ENCODE data around the gene FAM217B. TPM values are rescaled to one million over a fixed set of nuclear protein-coding genes. Genes with fewer than 3 reads are reported as not detected.

Gene FAM217B
- total RNA-seq, 1 donor: 5.8 TPM

DNA sequence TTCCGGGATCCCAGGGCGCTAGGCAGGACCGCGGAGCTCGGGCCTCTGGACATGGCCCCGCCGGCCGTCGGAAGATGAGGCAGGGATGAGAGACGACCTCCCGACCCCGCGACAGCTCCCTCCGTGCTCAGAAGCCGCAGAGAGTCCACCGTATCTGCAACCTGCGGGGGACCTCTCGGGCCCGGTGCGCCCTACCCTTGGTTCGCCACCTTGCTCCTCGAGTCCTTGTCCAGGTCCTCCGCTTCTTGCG is 385 bp upstream of the FAM217B start:
- TF ChIP-seq, protein P1, sequence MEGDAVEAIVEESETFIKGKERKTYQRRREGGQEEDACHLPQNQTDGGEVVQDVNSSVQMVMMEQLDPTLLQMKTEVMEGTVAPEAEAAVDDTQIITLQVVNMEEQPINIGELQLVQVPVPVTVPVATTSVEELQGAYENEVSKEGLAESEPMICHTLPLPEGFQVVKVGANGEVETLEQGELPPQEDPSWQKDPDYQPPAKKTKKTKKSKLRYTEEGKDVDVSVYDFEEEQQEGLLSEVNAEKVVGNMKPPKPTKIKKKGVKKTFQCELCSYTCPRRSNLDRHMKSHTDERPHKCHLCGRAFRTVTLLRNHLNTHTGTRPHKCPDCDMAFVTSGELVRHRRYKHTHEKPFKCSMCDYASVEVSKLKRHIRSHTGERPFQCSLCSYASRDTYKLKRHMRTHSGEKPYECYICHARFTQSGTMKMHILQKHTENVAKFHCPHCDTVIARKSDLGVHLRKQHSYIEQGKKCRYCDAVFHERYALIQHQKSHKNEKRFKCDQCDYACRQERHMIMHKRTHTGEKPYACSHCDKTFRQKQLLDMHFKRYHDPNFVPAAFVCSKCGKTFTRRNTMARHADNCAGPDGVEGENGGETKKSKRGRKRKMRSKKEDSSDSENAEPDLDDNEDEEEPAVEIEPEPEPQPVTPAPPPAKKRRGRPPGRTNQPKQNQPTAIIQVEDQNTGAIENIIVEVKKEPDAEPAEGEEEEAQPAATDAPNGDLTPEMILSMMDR (IDR thresholded peaks at IDR 0.05; ENCODE audit: extremely low read depth, low read depth, low read length): no peak
- no peaks in the 10 kb centered on the region for H4K20me1 ChIP-seq (ENCODE audit: insufficient read depth, low read length)
- no peak for DNase-seq (ENCODE audit: insufficient read length, low spot score, missing footprints)
- peak overlapping the region; percentile 78 for H3K4me3 ChIP-seq (ENCODE audit: insufficient read depth, low read length)
- H3K4me2 ChIP-seq (ENCODE audit: insufficient read depth, low read length): peak overlapping the region; percentile 83
- H2AFZ ChIP-seq (ENCODE audit: low read length): peak overlapping the region; percentile 94
- H3K9me3 ChIP-seq (ENCODE audit: low read depth, low read length): no peaks in the 10 kb centered on the region
- peaks cover 20% of the 10 kb centered on the region for H3K36me3 ChIP-seq (ENCODE audit: insufficient read depth, low read length)
- H3K27ac ChIP-seq (ENCODE audit: low read depth, low read length): peak overlapping the region; percentile 63
- no peaks in the 10 kb centered on the region for H3K27me3 ChIP-seq (ENCODE audit: insufficient read depth, low read length)
- no peaks in the 10 kb centered on the region for H3K4me1 ChIP-seq (ENCODE audit: insufficient read depth, low read length)
- peaks cover 18% of the 10 kb centered on the region for H3K79me2 ChIP-seq (ENCODE audit: insufficient read depth, low read length)

DNA sequence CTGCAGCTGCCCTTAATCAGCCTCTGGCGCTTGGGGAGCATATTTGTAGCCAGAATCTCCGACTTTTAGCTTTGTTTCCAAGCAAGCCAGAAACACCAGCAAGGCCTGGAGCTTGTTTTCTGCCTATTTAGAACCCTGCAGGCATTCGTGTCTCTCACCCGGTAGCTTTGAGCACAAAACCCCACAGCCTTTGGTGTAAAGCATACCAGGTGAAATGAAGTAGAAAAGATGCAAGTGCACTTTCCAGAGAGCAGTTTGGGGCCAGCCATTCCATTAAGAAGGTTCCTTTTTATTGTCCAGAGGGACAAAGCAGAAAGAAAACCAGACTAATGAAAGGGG is 736 bp downstream of the FAM217B start:
- Histone ChIP-seq H3K4me1 (ENCODE audit: insufficient read depth, low read length) (peaks cover 3% of the 10 kb centered on the region), H3K27ac (ENCODE audit: low read depth, low read length) (peak overlapping the region; percentile 93), H2AFZ (ENCODE audit: low read length) (peak overlapping the region; percentile 98), H3K4me2 (ENCODE audit: insufficient read depth, low read length) (peak overlapping the region; percentile 83), H4K20me1 (ENCODE audit: insufficient read depth, low read length) (no peaks in the 10 kb centered on the region), H3K27me3 (ENCODE audit: insufficient read depth, low read length) (no peaks in the 10 kb centered on the region), H3K36me3 (ENCODE audit: insufficient read depth, low read length) (peaks cover 22% of the 10 kb centered on the region), H3K4me3 (ENCODE audit: insufficient read depth, low read length) (peak overlapping the region; percentile 78), H3K9me3 (ENCODE audit: low read depth, low read length) (no peaks in the 10 kb centered on the region), H3K79me2 (ENCODE audit: insufficient read depth, low read length) (peaks cover 18% of the 10 kb centered on the region)
- no peak for DNase-seq (ENCODE audit: insufficient read length, low spot score, missing footprints)
- TF ChIP-seq, protein P1 (IDR thresholded peaks at IDR 0.05; ENCODE audit: extremely low read depth, low read depth, low read length): no peak

DNA sequence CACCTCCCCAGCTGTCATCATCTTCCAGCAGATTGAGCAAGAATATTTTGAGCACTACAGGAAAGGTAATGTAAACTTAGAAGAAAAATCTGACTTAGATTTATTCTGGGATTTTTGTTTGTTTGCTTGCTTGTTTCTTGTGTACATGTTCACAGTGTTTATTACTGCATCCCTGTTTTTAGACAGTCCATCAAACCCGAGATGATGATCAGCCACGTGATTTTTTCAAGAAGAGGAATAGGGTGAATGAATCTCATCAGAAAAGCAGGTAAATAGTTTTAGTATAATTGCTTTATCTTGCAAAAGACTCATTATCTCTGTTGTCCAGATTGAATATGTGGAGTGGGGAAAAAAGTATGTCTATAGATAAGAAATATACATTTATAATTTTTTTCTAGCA is 2.1 kb downstream of the FAM217B start:
- Histone ChIP-seq H2AFZ (ENCODE audit: low read length) (no peak overlapping the region), H3K4me2 (ENCODE audit: insufficient read depth, low read length) (no peak overlapping the region)

DNA sequence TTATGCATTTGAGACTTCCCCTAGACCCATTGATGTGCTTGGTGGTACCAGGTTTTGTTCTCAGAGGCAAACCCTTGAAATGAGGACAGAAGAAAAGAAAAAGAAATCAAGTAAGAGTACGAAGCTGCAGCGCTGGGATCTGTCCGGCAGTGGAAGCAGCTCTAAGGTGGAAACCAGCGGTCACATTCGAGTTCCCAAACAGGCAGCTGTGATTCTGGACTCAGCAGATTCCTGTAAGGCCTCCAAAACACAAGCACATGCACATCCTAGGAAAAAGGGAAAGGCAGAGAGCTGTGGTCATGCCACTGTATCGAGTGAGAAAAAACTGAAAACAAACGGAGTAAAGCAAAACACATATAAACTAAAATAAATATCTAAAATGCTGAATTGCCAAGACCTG is 4.5 kb downstream of the FAM217B start:
- H3K9me3 ChIP-seq (ENCODE audit: low read depth, low read length): no peaks in the 10 kb centered on the region
- no peak for DNase-seq (ENCODE audit: insufficient read length, low spot score, missing footprints)
- no peaks in the 10 kb centered on the region for H3K27me3 ChIP-seq (ENCODE audit: insufficient read depth, low read length)
- H2AFZ ChIP-seq (ENCODE audit: low read length): no peak overlapping the region
- H3K27ac ChIP-seq (ENCODE audit: low read depth, low read length): no peak overlapping the region
- peaks cover 22% of the 10 kb centered on the region for H3K36me3 ChIP-seq (ENCODE audit: insufficient read depth, low read length)
- TF ChIP-seq, protein P1 (IDR thresholded peaks at IDR 0.05; ENCODE audit: extremely low read depth, low read depth, low read length): no peak
- peaks cover 6% of the 10 kb centered on the region for H3K79me2 ChIP-seq (ENCODE audit: insufficient read depth, low read length)
- H3K4me3 ChIP-seq (ENCODE audit: insufficient read depth, low read length): no peak overlapping the region
- peaks cover 3% of the 10 kb centered on the region for H3K4me1 ChIP-seq (ENCODE audit: insufficient read depth, low read length)
- H3K4me2 ChIP-seq (ENCODE audit: insufficient read depth, low read length): no peak overlapping the region
- H4K20me1 ChIP-seq (ENCODE audit: insufficient read depth, low read length): no peaks in the 10 kb centered on the region

More for the DNA sequence above, 2.1 kb downstream of the FAM217B start:
- no peaks in the 10 kb centered on the region for H3K9me3 ChIP-seq (ENCODE audit: low read depth, low read length)
- peaks cover 3% of the 10 kb centered on the region for H3K4me1 ChIP-seq (ENCODE audit: insufficient read depth, low read length)
- no peak overlapping the region for H3K27ac ChIP-seq (ENCODE audit: low read depth, low read length)
- no peak for DNase-seq (ENCODE audit: insufficient read length, low spot score, missing footprints)
- H3K79me2 ChIP-seq (ENCODE audit: insufficient read depth, low read length): peaks cover 18% of the 10 kb centered on the region
- H3K4me3 ChIP-seq (ENCODE audit: insufficient read depth, low read length): no peak overlapping the region
- TF ChIP-seq, protein P1 (IDR thresholded peaks at IDR 0.05; ENCODE audit: extremely low read depth, low read depth, low read length): no peak
- no peaks in the 10 kb centered on the region for H3K27me3 ChIP-seq (ENCODE audit: insufficient read depth, low read length)
- H4K20me1 ChIP-seq (ENCODE audit: insufficient read depth, low read length): no peaks in the 10 kb centered on the region
- H3K36me3 ChIP-seq (ENCODE audit: insufficient read depth, low read length): peaks cover 22% of the 10 kb centered on the region

Measured in osteoblast (primary cell).